GM08714 (cell line): ENCODE results near the gene BNC2.

Experiments used
- H3K4me3 ChIP-seq: fragments of 200-500 bp; sonication (Bioruptor generic); 2 replicates; pipeline ENCODE4 v1.5.1; 2014; ENCODE audit warnings: mild to moderate bottlenecking, low read length, inconsistent platforms
- ZNF274 ChIP-seq: IDR thresholded peaks from 2 replicates; pipeline ENCODE4 v1.6.1; 2012; ENCODE audit warnings: mild to moderate bottlenecking, low read depth, low read length

Gene BNC2

GRCh38 chr9:16436545-16436944, 433.9 kb downstream of the BNC2 start:
- H3K4me3 ChIP-seq = no peak overlapping the region
- no peak for TF ChIP-seq ZNF274

- TF ChIP-seq ZNF274 = no peak
- H3K4me3 ChIP-seq = no peak overlapping the region
These were observed 435.9 kb downstream of the BNC2 start for GRCh38 chr9:16434526-16434925.

GRCh38 chr9:16433494-16433893, 437.0 kb downstream of the BNC2 start:
- no peak for TF ChIP-seq ZNF274
- no peak overlapping the region for H3K4me3 ChIP-seq

- TF ChIP-seq ZNF274 = no peak
- H3K4me3 ChIP-seq = no peak overlapping the region
These were observed 438.6 kb downstream of the BNC2 start for GRCh38 chr9:16431666-16432392.

GRCh38 chr9:16429671-16430070, 440.8 kb downstream of the BNC2 start:
- no peak overlapping the region for H3K4me3 ChIP-seq
- no peak for TF ChIP-seq ZNF274

GRCh38 chr9:16427873-16428427, 442.5 kb downstream of the BNC2 start:
- no peak for TF ChIP-seq ZNF274
- no peak overlapping the region for H3K4me3 ChIP-seq

- TF ChIP-seq ZNF274 = no peak
- H3K4me3 ChIP-seq = no peak overlapping the region
These were observed 443.8 kb downstream of the BNC2 start for GRCh38 chr9:16426716-16427115.

- TF ChIP-seq ZNF274 = no peak
- H3K4me3 ChIP-seq = no peak overlapping the region
These were observed 444.8 kb downstream of the BNC2 start for GRCh38 chr9:16425562-16426231.

- TF ChIP-seq ZNF274 = no peak
- H3K4me3 ChIP-seq = no peak overlapping the region
These were observed 448.4 kb downstream of the BNC2 start for GRCh38 chr9:16422114-16422513.

GRCh38 chr9:16421532-16421931, 448.9 kb downstream of the BNC2 start:
- no peak for TF ChIP-seq ZNF274
- H3K4me3 ChIP-seq = no peak overlapping the region

GRCh38 chr9:16419124-16419523, 451.3 kb downstream of the BNC2 start:
- no peak overlapping the region for H3K4me3 ChIP-seq
- no peak for TF ChIP-seq ZNF274

GRCh38 chr9:16418721-16419120, 451.7 kb downstream of the BNC2 start:
- H3K4me3 ChIP-seq = no peak overlapping the region

GRCh38 chr9:16417749-16418148, 452.7 kb downstream of the BNC2 start:
- H3K4me3 ChIP-seq = no peak overlapping the region

More at GRCh38 chr9:16418721-16419120, 451.7 kb downstream of the BNC2 start:
- no peak for TF ChIP-seq ZNF274

GRCh38 chr9:16417161-16417560, 453.3 kb downstream of the BNC2 start:
- H3K4me3 ChIP-seq = no peak overlapping the region
- TF ChIP-seq ZNF274 = no peak

More at GRCh38 chr9:16417749-16418148, 452.7 kb downstream of the BNC2 start:
- TF ChIP-seq ZNF274 = no peak

- TF ChIP-seq ZNF274 = no peak
- no peak overlapping the region for H3K4me3 ChIP-seq
These were observed 456.0 kb downstream of the BNC2 start for GRCh38 chr9:16414451-16414850.
